GM12864 (cell line): Measurements from ENCODE around the gene LMAN2L.

Source experiments
- DNase-seq: peaks from one replicate; pipeline ENCODE4 v3.0.0-alpha.2; 2011; ENCODE audit warnings: low read depth
- H3K4me3 ChIP-seq: 2 replicates; pipeline ENCODE4 v1.5.1; 2011; ENCODE audit warnings: mild to moderate bottlenecking, low read depth, low read length, control low read depth
- TF ChIP-seq, protein P1 (sequence below): IDR thresholded peaks from 2 replicates; pipeline ENCODE4 v1.5.1; 2011; ENCODE audit warnings: low read depth, mild to moderate bottlenecking, moderate library complexity, low read length, control low read depth, inconsistent platforms; ENCODE audit errors: missing control alignments

Gene LMAN2L

DNA sequence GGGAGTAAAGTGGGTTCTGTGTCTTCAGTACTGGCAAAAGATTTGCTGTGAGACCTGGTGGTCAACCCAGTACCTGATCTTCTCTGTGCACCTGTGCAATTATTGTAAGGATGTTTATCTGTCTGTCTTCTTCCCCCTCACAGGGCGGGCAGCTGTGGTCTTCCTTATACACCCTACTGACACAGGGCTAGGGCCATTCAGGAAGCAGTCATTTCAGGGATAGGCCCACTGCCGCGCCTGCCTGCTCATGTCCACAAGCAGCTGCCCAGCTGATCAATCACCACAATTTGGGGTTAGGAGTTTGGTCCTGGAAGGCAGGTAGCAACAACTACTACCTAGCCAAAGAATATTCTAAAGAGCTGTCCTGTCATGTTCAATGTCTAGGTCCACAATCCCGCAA lies 19.7 kb upstream of the LMAN2L start:
- H3K4me3 ChIP-seq, result no peak overlapping the region
- TF ChIP-seq, protein P1, sequence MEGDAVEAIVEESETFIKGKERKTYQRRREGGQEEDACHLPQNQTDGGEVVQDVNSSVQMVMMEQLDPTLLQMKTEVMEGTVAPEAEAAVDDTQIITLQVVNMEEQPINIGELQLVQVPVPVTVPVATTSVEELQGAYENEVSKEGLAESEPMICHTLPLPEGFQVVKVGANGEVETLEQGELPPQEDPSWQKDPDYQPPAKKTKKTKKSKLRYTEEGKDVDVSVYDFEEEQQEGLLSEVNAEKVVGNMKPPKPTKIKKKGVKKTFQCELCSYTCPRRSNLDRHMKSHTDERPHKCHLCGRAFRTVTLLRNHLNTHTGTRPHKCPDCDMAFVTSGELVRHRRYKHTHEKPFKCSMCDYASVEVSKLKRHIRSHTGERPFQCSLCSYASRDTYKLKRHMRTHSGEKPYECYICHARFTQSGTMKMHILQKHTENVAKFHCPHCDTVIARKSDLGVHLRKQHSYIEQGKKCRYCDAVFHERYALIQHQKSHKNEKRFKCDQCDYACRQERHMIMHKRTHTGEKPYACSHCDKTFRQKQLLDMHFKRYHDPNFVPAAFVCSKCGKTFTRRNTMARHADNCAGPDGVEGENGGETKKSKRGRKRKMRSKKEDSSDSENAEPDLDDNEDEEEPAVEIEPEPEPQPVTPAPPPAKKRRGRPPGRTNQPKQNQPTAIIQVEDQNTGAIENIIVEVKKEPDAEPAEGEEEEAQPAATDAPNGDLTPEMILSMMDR, result no peak
- DNase-seq, result no peak

DNA sequence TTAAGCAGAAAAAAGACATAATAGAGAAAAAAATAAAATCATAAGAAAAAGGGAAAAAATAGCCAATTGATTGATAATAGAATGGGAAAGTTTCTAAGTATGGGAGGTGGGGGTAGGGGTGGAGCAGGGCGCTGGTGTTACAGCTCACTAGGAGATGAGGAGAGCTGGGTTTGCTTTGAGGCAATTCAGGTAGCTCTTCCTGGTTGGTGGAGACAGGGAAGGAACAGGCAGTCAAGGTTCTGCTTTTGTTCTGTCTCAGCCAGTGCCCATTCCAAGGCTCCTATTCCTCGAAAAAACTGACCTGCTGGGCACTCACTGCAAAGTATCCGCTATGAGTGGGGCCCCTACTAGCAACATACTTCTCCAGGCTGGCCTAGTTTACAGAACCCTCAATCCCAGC lies 19.1 kb upstream of the LMAN2L start:
- no peak overlapping the region for H3K4me3 ChIP-seq
- no peak for DNase-seq
- TF ChIP-seq, protein P1, result no peak

DNA sequence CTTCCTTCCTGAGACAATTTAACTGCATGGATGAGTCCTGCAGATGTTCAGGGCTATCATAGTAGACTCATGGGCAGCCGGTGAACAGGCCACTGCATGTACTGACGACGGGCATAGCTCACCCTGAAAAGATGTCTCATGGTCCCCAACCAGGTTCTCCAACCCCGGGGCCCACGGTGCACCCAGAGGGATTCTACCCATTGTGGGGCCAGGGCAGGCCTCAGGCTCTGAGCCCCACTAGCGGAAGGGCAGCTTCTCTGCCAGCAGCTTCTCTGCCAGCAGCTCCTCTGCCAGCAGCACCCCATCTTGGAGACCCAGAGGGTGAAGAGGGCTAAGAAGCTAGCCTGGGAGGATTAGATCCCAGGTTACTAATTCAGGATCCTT lies 17.6 kb upstream of the LMAN2L start:
- H3K4me3 ChIP-seq, result no peak overlapping the region
- TF ChIP-seq, protein P1, result no peak
- DNase-seq, result no peak

DNA sequence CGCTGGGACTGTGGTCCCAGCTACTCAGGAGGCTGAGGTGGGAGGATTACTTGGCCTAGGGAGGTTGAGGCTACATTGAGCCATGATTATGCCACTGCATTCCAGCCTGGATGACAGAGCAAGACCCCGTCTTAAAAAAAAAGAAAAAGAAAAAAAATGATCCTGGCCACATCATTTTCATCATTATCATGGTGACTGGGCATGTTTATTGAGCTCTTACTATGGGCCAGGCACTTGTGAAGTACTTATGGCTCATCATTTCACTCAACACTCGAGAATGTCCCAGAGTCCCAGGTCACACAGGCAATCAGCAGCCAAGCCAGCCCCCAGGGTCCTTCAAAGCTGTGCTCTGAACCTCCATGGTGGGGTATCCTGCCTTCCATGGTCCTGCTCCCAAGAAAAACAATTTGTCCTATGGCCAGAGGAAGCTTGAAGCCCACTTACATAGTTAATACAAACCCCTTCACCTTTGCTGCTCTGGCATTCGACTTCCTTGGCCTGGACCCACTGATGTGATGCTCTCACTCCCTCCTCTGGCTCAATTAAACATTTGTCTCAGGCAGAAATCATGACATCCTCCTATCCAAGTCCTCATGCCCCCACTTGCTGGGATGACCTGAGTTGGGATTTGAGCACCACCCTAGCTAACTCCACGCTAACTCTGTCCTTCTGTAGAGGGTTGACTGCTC lies 17.1 kb upstream of the LMAN2L start:
- DNase-seq, result no peak
- TF ChIP-seq, protein P1, result no peak
- H3K4me3 ChIP-seq, result no peak overlapping the region

DNA sequence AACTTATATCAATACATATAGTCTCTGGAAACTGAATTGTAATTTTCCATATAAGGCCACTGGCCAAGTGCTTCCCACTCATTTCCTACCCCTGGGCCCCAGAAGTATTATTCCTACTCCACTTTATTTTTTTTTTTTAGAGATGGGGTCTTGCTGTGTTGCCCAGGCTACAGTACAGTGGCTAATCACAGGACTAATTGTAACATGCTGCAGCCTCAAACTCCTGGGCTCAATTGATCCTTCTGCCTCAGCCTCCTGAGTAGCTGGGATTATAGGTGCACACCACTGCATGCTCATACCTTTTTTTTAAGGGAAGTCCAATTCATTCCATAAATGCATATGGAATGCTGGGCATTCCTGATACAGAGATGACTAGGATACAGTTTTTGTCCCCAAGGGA lies 14.5 kb upstream of the LMAN2L start:
- TF ChIP-seq, protein P1, result no peak
- DNase-seq, result no peak
- no peak overlapping the region for H3K4me3 ChIP-seq

DNA sequence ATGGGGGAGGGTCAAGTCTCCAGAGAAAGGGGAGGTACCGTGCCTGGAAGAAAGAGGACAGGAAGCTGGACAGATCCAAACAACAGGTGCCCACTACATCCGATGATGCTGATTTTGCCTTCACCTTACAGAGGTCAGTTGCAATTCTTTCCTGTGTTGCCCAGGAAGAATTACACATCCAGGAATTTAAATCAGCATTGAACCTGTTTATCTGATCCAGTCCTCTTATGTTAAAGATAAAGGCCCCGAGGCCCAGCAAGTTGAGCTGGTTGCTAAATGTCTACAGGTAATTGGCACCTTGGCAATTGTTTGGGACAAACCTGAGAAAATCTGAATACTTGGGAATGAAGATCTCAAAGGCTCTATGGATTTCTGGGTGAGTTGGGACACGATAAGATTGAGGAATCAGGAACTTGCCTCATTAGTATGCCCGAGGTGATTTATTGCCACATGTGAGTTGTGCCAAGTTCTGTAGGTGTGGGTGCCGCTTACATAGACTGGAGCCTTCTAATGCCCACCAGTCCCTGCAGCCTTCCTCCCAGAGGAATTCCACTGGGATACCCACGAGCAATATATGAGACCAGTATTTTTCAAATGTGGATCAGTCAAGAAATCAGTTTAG lies 13.9 kb upstream of the LMAN2L start:
- TF ChIP-seq, protein P1, result no peak
- no peak for DNase-seq
- no peak overlapping the region for H3K4me3 ChIP-seq

DNA sequence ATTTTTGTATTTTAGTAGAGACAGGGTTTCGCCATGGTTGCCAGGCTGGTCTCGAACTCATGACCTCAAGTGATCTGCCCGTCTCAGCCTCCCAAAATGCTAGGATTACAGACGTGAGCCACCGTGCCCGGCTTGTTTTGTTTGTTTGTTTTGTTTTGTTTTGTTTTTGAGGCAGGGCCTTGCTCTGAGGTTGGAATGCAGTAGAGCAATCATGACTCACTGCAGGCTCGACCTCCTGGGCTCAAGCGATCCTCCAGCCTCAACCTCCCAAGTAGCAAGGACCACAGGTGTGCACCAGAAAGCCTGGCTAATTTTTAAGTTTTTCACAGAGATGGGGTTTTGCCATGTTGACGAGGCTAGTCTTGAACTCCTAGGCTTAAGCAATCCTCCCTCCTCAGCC lies 11.9 kb upstream of the LMAN2L start:
- TF ChIP-seq, protein P1, result no peak
- no peak overlapping the region for H3K4me3 ChIP-seq
- DNase-seq, result no peak
